ENCODE results near the gene TAMALIN.

TAMALIN gene

Small RNA genes within 50 kb of the gene (small RNA-seq; reads per million reads assigned to genes)
- 0 to 0.08 reads per million in 2 experiments for gene RNU6-574P
